HUES64 (cell line): Measurements from ENCODE around the gene DENND5A. TPM values are rescaled to one million over a fixed set of nuclear protein-coding genes. Genes with fewer than 3 reads are reported as not detected.

Experiments used
- H3K27ac ChIP-seq: 2 replicates; pipeline ENCODE4 v1.7.0; 2013; ENCODE audit warnings: low read depth, low read length, inconsistent platforms
- H3K27me3 ChIP-seq: 2 replicates; pipeline ENCODE4 v1.6.1; 2013; ENCODE audit warnings: mild to moderate bottlenecking, low read length; ENCODE audit not compliant: insufficient read depth
- H3K36me3 ChIP-seq: 2 replicates; pipeline ENCODE4 v1.6.1; 2013; ENCODE audit warnings: mild to moderate bottlenecking, low read length; ENCODE audit not compliant: insufficient read depth
- H3K4me1 ChIP-seq: 2 replicates; pipeline ENCODE4 v1.6.1; 2013; ENCODE audit warnings: mild to moderate bottlenecking, low read length, moderate library complexity; ENCODE audit not compliant: insufficient read depth
- H3K4me3 ChIP-seq: 2 replicates; pipeline ENCODE4 v1.5.1; 2013; ENCODE audit warnings: mild to moderate bottlenecking, low read length, moderate library complexity
- H3K9ac ChIP-seq: 2 replicates; pipeline ENCODE4 v1.6.1; 2013; ENCODE audit warnings: mild to moderate bottlenecking, low read depth, low read length
- H3K9me3 ChIP-seq: 2 replicates; pipeline ENCODE4 v1.6.1; 2013; ENCODE audit warnings: low read depth, low read length; ENCODE audit not compliant: insufficient read depth
- WGBS: fragments of 150-250, 120-280 bp; methylation state at CpG from one replicate; pipeline ENCODE4 v1.1.7; 2013; ENCODE audit warnings: missing lambda C conversion rate; 5-methylcytosine and 5-hydroxymethylcytosine counted together
- polyA plus RNA-seq, 2 experiments: library from polyadenylated mRNA; stranded (reverse); fragments of 50-300 nt; gene quantifications; one replicate each; pipeline ENCODE4 v1.2.3, GENCODE V29; 2013

Gene DENND5A
- polyA plus RNA-seq (2013, experiment 1 of 2): 46.9 TPM
- polyA plus RNA-seq (2013, experiment 2 of 2): 56.4 TPM

DNA sequence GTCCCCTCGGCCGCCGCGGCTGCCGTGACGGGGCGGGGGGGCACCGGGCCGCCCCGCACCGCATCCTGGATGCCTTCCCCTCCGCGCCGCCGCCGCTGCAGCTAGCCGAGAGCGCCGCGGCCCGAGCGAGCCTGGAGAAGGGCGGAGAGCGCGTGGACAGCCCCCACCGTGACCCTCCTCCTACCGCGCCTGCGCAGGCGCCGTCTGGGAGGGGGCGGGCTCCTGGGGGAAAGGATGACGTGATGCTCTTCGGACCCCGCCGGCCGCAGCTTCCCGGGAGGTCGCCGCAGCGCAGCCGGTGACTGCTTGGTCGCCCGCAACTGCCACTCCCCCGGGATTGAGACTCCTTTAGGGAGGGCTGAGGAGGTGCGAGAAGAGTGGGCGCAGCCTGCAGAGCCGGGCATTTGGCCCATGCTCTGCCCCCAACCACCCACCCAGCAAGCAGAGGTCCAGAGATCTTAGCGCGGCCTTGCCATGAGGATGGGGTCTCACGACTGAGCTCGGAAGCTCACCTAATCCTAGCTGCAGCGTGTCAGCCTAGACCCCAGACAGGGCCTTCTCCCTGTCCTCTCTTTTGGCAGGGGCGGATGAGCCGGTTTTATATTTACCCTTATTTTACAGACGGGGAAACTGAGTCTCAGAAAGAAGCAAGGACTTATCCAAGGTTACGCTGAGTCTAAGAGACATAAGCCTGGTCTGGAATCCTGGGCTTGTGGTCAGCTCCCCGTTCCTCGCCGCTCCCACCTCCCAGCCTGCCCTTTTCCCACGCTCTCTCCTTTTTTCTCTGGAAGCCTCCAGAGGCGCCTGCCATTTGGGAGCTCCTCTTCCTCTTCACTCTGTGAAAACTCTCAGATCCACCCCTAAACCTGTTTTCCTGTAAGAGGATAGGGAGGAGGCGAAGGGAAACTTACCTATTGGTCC is at the start of gene DENND5A:
TSS of gene DENND5A (minus strand) at position 140 of the 921 bp plus-strand sequence. CDS start 281 bp downstream, outside the sequence.
- Histone ChIP-seq H3K4me1 (peaks cover 10% of the 10 kb centered on the region; the same call in 1 of the 2 replicates), H3K9me3 (no peaks in the 10 kb centered on the region), H3K27ac (peak within 1 kb of the TSS; percentile 50), H3K36me3 (no peaks in the 10 kb centered on the region), H3K9ac (peak within 1 kb of the TSS; percentile 87), H3K27me3 (no peaks in the 10 kb centered on the region), H3K4me3 (peak within 1 kb of the TSS; percentile 86)
- WGBS: 6% methylated on average over 63 of the region's 63 CpGs

DNA sequence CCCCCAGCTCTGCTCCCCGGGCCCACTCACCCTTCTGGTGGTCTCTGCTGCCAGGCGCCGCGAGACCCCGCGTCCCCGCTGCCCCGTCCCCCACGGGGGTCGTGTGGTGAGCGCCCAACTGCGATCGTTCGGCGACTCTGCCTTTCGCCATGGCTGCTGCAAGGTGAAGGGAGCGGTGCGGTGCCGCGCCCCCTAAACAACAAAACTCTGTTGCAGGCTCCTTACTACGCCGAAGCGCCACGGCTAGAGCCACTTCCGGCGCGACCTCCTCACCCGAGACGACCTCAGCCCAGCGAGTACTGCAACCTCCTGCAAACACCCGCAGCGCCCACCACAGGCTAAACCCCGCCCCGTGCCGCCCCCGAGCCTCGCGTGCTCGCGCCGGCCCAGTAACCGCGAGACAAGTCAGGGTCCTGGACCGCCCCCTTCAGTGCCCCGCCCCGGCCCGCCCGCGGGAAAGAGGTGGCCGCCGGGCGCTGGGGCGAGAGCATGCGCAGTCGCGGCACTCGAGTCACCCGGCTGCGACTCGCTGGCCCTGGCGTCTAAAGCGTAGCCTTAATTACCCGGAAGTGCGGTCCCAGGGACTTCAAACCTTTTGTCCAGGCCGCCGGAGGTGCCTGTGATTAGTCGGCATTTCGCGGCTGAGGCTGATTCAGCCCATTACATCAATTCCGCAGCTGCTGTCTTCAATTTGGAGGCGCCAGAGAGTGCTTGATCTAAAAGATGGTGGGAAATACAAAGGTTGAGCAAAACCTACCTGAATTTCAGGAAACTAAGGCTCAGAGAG is 49.3 kb upstream of the DENND5A start, which contains the start of gene TMEM41B:
TSS of gene TMEM41B (minus strand) at position 303 of the 787 bp plus-strand sequence. CDS start at position 151, 152 bp downstream.
- under 1% methylated on average over 71 of the region's 71 CpGs for WGBS
- Histone ChIP-seq H3K4me1 (peaks cover 28% of the 10 kb centered on the region), H3K27me3 (no peaks in the 10 kb centered on the region), H3K4me3 (peak within 1 kb of the TSS; percentile 91), H3K9ac (peak within 1 kb of the TSS; percentile 91), H3K9me3 (no peaks in the 10 kb centered on the region), H3K27ac (peak within 1 kb of the TSS; percentile 98), H3K36me3 (peaks cover 6% of the 10 kb centered on the region; the same call in 1 of the 2 replicates)

DNA sequence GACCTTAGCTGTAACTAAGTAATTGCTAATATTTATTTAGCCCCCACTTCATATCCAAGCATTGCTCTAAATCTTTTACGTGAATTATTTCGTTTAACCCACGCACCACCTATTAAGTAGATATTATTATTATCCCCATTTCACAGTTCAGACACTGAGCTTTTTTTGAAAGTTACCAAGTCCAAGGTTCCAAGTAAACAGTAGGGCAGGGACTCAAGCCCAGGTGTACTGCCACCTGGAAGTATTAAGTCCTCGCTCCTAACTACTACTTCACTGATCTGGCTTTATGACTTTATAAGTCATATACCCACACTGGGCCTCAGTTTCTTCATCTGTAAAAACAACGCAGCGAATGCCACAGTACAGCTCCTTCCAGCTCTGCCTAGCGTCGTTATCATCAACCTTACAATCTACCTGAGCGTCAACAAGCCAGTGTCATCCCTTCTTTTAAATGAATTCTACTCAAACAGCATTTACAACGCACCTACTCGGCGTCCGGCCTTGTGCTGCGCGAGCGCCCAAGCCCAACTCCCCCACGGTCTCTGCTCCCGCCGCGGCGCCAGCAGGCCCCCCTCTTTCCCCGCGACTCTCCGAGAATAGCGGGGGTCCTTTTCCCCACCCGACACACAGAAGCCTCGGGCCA is 48.6 kb upstream of the DENND5A start:
- Histone ChIP-seq H3K27ac (peak overlapping the region; percentile 98), H3K27me3 (no peaks in the 10 kb centered on the region), H3K36me3 (peaks cover 6% of the 10 kb centered on the region), H3K9me3 (no peaks in the 10 kb centered on the region), H3K9ac (peak overlapping the region; percentile 90), H3K4me3 (peak overlapping the region; percentile 91), H3K4me1 (peaks cover 25% of the 10 kb centered on the region)
- under 1% methylated on average over 27 of the region's 27 CpGs for WGBS

DNA sequence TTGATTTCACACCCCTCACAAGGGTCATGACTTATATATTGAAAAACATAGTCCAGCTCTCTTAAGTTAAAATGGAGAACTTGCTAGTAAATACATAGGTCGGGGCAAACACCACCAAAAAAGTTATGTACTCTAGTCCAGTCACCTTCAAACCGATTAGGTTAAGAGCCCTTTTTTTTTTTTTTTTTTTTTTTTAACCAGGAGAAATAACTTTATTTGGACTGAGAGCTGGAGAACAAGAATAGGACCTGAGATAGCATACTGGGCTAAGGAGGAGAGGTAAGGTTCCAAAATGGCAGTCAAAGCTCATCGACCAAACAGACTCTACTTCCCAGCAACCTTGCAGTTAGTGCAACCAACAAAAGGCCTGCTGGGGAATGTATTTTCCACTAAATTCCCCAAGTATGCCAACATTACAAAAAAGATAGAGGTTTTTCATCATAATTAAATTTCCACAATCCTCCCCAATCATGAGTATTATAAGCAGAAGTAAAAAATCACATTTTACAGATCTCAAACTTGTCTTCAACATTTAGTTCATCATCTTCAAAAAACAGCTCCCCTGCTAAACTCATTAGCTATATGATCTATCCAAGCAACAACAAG is 45.4 kb upstream of the DENND5A start:
- H3K9ac ChIP-seq: no peak overlapping the region
- peaks cover 11% of the 10 kb centered on the region for H3K36me3 ChIP-seq
- no peak overlapping the region for H3K4me3 ChIP-seq
- no peaks in the 10 kb centered on the region for H3K27me3 ChIP-seq
- WGBS: 92% methylated on average over 3 of the region's 3 CpGs
- no peaks in the 10 kb centered on the region for H3K9me3 ChIP-seq
- H3K27ac ChIP-seq: no peak overlapping the region
- peaks cover 14% of the 10 kb centered on the region for H3K4me1 ChIP-seq

DNA sequence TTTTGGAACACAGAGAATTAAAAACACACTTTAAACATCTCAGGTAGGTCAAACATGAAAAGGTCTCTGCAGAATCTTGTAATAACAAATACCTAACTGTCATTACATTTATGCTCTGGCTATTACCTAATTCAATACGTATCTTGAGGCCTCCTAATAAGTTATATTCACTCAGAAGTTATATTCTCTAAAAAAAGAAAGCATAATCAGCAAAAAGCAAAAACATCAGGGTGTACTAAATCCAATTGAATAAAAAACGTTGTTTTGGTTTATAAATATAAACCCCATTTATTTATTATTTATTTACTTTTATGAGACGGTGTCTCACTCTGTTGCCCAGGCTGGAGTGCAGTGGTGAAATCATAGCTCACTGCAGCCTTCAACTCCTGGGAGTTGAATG is 39.0 kb upstream of the DENND5A start:
- 98% methylated on average over 2 of the region's 3 CpGs for WGBS
- Histone ChIP-seq H3K4me3 (no peak overlapping the region), H3K9me3 (no peaks in the 10 kb centered on the region), H3K4me1 (no peaks in the 10 kb centered on the region), H3K9ac (no peak overlapping the region), H3K36me3 (peaks cover 16% of the 10 kb centered on the region; the same call in 1 of the 2 replicates), H3K27me3 (no peaks in the 10 kb centered on the region), H3K27ac (no peak overlapping the region)

DNA sequence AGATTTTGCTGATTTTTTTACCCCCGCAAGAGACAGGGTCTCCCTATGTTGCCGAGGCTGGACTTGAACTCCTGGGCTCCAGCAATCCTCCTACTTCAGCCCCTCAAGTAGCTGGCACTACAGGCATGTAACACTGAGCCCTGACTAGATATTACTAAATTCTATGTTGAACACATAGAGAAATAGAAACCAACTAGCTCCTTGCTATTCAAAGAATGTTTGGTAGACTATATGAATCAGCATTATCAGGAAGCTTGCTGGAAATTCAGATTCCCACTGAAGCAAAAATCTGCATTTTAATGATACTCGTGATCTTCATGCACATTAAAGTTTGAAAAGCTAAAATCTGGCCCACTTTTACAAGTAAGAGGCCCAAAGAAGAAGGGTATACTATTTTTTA is 37.3 kb upstream of the DENND5A start:
- Histone ChIP-seq H3K9me3 (no peaks in the 10 kb centered on the region), H3K4me3 (no peak overlapping the region), H3K36me3 (peaks cover 25% of the 10 kb centered on the region), H3K9ac (no peak overlapping the region), H3K27ac (no peak overlapping the region), H3K4me1 (no peaks in the 10 kb centered on the region), H3K27me3 (no peaks in the 10 kb centered on the region)
- WGBS: no CpG with 5 or more reads among the region's 3 CpGs

- H3K36me3 ChIP-seq: peaks cover 27% of the 10 kb centered on the region
- H3K9me3 ChIP-seq: no peaks in the 10 kb centered on the region
- no peak overlapping the region for H3K9ac ChIP-seq
- WGBS: 94% methylated on average over 4 of the region's 10 CpGs
- H3K4me1 ChIP-seq: no peaks in the 10 kb centered on the region
- no peak overlapping the region for H3K4me3 ChIP-seq
- H3K27ac ChIP-seq: no peak overlapping the region
- H3K27me3 ChIP-seq: no peaks in the 10 kb centered on the region
These were observed 36.6 kb upstream of the DENND5A start for GRCh38 chr11:9301720-9302119.

GRCh38 chr11:9293646-9294045 is 28.5 kb upstream of the DENND5A start:
- Histone ChIP-seq H3K9ac (no peak overlapping the region), H3K4me1 (no peaks in the 10 kb centered on the region), H3K36me3 (peaks cover 59% of the 10 kb centered on the region), H3K9me3 (no peaks in the 10 kb centered on the region), H3K27ac (no peak overlapping the region), H3K27me3 (no peaks in the 10 kb centered on the region), H3K4me3 (no peak overlapping the region)
- 98% methylated on average over 7 of the region's 7 CpGs for WGBS

- H3K27me3 ChIP-seq: no peaks in the 10 kb centered on the region
- peaks cover 68% of the 10 kb centered on the region for H3K36me3 ChIP-seq
- no peak overlapping the region for H3K9ac ChIP-seq
- no peak overlapping the region for H3K4me3 ChIP-seq
- WGBS: 98% methylated on average over 13 of the region's 14 CpGs
- H3K27ac ChIP-seq: no peak overlapping the region
- H3K9me3 ChIP-seq: no peaks in the 10 kb centered on the region
- no peaks in the 10 kb centered on the region for H3K4me1 ChIP-seq
These were observed 20.9 kb upstream of the DENND5A start for GRCh38 chr11:9285850-9286587.
